ENCODE measurements around the gene SPRR2G.
"Not testable (repeated sequence)": the region's sequence is repeated elsewhere in the genome, so short reads cannot be mapped to it uniquely, and the experiment has no call there.

Gene SPRR2G

DNA sequence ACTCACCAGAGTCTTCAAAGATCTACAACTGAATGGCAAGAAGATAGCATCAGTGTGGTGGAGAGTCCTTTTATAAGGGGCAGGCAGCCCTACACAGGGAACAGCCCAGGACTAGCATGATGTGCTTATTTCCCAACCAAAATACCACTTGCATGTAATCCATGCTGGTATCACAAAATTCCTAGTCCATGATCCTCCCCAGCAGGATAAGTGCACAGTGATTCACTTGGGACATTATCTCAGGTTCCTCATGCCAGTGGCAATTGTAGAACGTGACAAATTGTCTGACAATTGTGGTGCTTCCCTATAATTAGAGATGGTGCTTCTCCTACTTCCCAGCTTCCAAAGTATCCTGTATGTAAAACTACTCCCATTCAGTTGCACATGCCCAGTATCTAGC lies at the start of gene SPRR2G:
Gene SPRR2G, minus strand, starts transcription at position 45 of the 400 bp plus-strand sequence. CDS start 780 bp downstream, outside the sequence.
- no peak for DNase-seq

DNA sequence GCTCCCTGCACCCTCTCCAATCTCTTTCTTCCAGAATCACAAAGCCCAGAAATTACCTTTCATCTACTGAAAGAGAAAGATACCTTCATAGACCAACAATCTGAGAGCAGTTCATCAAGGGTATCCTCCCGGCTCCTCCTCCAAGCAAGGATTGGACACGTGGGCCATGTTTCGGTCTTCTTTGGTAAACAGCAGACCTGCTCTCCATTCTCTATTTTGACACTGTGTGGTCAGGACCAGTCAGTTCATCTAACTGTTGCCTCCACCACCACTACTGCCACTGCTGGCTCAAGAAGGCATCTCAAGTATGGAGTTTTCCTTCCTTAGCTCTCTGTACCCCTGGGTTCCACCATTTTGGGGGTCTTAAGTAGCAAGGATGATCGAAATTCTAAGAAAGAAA lies 44.5 kb upstream of the SPRR2G start:
- no peak for DNase-seq

DNA sequence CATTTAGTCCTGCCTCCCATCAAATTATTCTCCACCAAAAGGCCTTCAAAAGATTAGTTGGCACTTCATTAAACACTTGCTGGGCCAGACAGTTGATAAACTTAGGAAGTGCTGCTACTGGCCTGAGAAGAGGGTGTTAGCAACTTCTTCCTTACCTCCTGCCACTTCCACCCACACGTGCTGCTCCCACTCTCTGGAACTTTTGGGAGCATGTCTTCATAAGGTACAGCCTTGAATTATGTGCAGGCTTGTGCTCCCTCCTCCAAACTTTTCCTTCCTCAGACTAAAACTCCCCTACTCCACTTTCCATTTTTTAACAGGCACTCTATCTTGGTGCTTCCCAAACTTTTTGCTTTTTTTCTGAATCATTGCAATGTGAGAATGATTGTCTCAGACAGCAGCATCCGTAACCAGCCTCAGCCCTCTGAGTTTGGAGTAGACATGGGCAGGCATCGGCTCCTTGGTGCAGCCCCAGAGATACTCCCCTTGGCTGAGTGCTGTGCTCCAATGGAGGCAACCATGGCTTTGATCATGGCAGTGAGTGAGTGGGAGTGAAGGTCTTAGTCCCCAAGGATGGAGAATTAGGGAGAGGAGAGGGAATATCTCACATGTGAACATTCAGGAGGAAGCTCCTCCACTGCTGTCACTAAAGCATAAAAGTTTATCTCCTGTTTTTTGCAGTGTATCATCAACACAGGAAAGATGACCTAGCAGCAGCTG lies 43.8 kb upstream of the SPRR2G start:
- no peak for DNase-seq

DNA sequence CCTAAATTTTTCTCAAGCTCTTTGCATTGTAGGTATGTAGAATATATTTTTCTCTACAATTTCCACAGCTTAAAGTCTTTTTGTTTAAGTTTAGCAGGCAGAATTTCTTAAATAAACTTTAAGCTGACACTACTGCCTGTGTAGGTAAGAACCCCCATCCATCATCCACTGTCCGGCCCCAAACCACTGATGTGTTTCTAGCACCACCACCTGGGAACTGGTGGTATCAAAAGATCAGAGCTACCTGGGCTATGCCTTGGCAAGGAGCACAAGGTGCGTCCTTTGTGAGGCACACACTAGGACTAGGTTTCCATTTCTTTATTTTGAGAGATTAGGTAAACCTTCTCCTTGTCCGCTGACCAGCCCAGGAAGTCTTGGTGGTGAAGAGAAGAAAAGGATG lies 42.0 kb upstream of the SPRR2G start:
- no peak for DNase-seq

DNA sequence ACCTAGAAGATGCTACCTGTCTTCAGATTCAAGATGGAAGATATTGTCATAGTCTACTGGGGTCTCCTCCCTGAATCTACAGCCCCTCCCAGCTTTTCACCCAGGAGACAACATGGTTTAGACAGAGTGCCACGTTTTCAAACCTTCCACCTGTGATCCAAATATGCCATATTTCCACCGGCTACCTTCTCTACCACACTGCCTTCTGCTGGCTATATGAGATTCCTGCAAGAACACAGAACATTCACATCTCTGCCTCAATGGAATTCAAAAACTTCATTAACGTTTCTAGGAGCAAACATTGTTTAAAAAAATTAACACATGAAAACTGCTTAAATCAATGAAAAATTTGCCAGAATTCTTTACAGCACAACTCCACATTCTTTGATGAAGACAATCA lies 39.7 kb upstream of the SPRR2G start:
- DNase-seq, result no peak

DNA sequence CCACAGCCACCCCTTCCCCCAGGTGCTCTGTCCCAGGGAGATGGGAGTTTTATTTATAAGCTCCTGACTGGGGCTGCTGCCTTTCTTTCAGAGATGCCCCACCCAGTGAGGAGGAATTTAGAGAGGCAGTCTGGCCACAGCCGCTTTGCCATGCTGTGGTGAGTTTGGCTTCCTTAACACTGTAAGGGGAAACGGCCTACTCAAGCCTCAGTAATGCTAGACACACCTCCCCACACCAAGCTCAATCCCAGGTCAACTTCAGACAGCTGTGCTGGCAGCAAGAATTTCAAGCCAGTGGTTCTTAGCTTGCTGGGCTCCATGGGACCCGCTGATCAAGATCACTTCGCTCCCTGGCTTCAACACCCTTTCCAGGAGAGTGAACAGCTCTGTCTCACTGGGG lies 37.6 kb upstream of the SPRR2G start:
- DNase-seq, result not testable (repeated sequence)

DNA sequence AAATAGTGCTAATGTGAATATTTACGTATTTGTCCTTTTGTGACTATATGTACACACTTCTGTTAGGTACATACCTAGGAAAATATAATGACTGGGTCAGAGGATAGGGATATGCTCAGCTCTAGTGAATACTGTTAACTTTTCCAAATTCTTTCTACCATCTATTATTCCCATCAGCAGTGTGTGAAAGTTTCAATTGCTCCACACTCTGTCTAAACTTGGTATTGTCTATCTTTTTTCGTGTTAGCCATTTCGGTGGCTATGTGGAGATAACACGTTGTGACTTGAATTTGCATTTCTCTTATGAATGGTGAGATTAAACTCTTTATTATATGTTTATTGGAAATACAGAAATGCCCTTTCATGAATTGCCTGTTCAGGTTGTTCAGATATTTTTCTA lies 29.9 kb upstream of the SPRR2G start:
- DNase-seq, result no peak

DNA sequence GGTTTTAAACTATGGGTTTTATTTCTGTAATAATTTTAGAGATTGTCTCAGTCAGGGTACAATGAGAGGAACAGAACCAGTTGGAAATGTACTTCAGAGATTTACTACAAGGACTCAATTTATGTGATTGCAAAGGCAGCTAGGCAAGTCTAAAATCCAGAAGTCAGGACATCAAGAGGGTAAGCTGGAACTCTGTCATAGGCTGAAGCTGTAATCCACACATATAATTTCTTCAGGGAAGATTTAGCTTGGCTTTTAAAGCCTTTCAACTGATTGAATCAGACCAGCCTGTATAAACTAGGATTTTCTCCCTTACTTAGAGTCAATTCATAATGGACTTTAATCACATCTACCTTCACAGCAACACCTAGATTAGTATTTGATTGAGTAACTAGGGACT lies 28.2 kb upstream of the SPRR2G start:
- DNase-seq, result no peak

DNA sequence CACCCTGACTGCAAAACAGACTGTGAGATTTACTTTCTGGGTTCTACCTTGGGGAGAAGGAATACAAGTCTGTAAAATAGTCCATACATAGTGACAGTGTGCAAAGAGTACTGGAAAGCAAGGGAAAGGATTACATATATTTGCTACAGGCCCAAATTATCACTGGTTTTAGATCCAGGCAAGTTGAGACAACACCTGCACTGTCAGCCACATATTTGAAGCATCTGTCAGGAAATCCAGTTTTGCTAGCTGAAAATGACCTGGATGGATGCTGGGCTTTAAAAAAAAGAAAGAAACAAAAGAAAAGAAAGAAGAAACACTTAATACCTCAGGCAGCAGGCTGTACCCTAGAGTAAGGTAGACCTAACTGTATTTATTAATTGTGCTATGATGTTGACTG lies 23.9 kb upstream of the SPRR2G start:
- DNase-seq, result no peak

DNA sequence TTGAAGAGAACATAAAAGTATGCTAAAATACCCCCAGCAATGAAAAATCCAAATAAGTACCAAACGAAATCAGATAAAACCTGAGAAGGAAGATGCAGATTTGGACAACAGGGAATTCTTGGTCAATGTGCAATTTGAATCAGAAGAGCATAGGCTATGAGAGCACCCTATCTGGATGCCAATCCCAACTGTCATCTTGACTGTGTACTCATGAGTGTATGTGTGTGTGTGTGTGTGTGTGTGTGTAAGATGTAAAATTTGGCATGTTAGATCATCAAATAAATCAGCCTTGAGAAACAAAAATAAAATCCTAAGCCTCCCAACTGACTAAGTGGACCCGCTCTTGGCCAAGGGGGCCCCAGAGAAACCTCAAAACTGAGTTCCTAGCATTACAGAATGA lies 18.0 kb upstream of the SPRR2G start:
- no peak for DNase-seq

DNA sequence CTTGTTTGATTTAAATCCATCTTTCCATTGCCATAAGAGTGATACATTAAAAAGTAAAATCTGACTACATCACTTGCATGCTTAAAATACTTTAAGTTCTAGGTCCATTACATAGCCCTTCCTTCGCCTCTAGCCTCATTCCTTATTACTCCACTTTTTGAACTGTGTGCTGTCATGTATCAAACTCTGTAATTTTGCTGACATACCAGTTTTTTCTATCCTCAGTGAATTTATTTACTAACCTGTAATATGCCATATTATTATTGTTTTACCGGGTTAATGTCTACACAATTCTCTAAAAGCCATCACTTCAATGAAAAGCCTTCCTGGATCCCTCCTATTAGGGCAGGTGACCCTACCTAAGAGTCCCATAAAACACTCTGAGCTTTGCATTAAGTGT lies 4.9 kb upstream of the SPRR2G start:
- no peak for DNase-seq

DNA sequence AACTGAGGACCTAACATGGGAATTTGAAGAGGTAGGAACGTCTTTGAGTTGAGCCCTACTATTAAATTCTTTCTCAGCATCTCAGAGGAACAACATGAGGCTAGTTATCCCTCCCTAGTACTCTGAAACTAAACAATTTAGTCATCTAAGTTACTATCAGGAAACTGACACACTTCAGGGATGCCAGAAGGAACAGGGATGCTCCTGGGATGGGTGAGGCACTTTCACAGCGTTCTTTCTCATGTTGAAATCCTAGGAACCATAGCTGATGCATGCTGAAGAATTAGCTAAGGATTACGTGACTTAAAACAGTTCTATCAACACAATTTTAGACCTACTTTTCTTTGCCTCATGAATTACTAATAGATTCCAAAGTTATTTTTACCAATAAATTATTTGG lies 1.8 kb upstream of the SPRR2G start:
- DNase-seq, result no peak

DNA sequence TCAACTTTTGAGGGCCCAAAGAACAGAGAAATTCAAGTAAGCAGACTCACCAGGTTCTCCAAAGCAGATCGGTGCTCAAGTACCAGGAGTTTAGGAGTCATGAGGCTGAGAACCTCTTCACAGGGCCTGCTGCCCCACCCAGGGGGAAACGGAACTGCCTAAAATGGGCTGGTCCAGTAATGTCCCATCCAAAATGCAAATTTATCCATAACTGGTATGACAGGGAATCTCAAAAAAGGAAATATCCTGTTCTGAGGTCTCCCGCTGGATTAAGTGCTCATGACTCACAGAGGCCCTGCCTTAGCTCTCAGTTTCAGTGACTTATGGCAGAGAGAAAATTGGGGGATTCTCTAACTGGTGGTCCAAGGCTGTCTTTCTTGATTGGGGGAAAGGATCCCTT lies 9.3 kb downstream of the SPRR2G start:
- DNase-seq, result no peak

DNA sequence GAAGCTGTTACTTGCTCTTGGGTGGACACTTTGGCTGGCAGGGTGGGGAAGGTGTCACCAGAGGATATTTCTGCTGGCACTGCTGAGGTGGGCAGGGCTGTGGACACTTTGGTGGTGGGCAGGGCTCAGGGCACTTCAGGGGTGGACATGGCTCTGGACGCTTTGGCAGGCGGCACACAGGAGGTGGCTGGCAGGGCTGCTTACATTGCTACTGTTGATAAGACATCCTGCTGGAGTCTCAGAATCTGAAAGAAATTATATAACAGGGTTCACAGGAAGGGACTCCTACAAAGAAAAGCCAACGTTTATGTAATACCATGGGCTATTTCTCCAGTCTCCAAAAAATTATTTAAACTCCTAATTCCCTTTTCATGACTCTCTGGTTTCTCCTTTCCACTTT lies 10.2 kb downstream of the SPRR2G start:
- no peak for DNase-seq

DNA sequence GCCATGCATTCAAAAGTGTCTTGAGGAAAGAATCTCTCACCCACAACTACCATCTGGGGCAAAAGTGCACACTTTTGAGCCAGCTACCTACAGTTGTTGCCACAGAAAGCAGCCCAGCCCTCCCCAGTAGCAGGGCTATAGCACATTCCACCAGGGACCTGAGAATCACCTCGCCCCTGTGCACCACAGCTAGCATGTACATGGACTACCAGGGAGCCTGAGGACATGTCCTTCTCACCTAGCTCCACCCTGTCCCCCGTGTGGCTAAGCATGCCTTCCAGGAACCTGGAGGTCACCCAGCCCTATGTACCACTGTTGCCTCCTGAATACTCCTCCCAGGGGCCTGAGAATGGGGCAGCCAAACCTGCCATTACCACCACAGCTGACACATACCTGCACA lies 16.9 kb downstream of the SPRR2G start:
- no peak for DNase-seq

DNA sequence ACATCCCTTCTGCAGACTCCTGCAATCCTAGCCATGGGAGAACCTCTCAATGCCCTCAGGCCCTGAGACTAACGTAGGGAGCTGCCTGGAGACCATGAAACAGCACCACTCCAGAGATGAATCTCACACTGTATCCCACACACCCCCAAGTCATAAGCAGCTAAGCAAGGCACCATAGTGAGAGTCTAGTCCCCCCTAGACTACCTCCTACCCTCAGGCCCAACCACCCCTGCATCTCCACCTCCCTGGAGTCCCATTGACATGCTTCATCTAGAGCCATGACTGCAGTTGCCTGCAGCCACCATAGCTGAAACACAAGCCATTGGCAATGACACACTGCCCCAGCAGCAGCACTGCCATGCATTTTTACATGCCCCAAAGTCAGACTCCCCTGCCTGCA lies 17.4 kb downstream of the SPRR2G start:
- DNase-seq, result no peak

DNA sequence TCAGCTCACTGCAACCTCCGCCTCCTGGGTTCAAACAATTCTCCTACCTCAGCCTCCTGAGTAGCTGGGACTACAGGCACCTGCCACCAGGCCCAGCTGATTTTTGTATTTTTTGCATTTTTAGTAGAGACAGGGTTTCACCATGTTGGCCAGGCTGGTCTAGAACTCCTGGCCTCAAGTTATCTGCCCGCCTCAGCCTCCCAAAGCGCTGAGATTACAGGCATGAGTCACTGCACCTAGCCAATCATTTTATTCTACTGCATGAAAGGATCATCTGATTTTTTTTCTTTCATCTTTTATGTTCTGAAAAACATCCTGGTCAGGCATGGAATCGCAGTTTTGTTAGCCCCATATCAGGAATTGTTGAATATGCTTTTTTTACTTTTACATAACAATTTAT lies 22.0 kb downstream of the SPRR2G start:
- not testable (repeated sequence) for DNase-seq

DNA sequence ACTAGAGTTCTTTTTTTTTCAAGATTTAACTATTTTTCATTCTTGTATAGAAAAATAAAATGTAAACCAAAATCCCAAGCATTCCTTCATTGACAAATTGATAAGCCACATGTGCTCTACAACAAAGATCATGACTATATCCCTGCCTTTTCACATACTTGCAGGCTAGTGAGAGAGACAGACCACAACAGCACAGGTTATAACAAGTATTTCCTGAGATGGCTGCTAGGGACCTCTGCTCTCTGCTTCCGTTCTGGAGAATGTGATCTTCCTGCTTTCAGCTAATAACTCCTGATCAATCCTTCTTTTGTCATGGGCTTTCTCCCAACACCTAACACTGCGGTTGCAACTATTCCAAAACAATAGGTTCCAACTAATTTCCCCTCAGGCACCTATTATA lies 23.4 kb downstream of the SPRR2G start:
- DNase-seq, result no peak

DNA sequence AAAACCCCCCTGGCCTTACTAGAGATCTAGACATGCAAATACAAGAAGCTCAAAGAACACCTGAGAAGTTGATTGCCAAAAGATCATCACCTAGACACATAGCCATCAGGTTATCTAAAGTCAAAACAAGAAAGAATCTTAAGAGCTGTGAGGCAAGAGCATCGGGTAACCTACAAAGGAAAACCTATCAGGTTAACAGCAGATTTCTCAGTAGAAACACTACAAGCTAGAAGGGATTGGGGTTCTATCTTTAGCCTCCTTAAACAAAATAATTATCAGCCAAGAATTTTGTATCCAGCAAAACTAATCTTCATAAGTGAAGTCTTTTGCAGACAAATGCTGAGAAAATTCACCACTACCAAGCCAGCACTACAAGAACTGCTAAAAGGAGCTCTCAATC lies 25.2 kb downstream of the SPRR2G start:
- DNase-seq, result no peak

DNA sequence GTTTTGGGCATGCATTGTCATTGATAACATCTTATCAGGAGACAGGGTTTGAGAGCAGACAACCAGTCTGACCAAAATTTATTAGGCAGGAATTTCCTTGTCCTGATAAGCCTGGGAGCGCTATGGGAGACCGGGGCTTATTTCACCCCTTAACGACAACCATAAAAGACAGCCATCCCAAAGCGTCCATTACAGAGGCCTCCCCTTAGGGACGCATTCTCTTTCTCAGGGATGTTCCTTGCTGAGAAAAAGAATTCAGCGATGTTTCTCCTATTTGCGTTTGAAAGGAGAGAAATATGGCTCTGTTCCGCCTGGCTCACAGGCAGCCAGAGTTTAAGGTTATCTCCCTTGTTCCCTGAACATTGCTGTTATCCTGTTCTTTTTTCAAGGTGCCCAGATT lies 26.9 kb downstream of the SPRR2G start:
- not testable (repeated sequence) for DNase-seq

DNA sequence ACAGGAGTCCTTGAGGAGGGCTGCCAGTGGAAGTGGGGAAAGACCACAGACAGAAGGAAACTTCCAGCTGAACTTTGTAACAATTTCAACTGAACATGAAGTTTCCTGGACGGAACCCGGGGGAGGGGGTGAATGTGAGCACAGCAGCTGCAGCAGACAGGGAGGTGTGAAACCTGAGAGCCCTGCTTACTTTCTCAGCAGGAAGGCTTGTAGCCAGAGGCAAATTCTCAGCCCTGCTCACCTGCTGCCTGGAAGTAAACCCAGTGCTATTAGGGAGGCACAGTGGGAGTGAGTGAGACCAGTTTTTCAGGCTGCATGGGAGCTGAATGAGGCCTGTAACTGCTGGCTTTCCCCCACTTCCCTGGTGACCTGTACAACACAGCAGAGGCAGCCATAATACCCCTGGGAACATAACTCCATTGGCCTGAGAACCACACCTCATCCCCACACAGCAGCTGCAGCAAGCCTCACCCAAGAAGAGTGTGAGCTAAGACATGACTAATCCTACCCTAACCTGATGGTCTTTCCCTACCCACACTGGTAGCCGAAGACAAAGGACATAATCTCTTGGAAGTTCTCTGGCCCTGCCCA lies 27.8 kb downstream of the SPRR2G start:
- DNase-seq, result peak; percentile 86

DNA sequence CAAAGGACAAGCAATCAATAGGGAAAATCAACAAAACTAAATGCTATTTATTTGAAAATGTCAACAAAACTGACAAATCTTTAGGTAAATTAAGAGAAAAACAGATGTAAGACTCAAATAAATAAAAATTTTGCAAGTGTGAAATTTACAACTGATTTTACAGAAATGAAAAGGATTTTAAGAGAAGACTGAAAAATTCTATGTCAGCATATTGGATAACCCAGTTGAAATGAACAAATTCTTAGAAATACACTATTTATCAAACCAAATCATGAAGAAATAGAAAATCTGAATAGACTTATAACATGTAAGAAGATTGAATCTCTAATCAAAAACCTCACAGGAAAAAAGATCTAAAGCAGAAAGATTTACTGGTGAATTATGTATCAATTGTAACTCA lies 29.7 kb downstream of the SPRR2G start:
- DNase-seq, result no peak

DNA sequence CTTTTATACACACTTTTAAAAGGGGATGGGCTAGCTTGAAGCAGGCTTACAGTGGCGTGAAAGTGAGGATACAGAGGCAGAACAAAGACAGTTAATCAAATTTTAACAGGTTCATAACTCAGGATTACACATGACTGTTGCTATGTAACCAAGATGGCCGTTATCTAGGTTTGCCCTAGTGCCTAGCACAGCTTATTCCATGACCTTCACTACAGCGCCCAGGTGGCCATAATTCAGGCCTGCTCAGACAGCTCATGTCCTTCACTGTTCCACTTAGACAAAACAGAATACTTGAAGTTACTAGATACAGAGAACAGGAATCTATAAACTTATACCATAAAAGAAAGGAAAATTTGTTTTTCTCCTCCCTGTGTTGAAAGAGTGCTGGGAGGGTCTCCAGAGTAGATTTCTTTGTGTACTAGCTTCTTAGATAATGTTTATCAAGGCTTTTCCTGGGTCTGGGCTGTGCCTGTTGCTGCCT lies 31.2 kb downstream of the SPRR2G start:
- DNase-seq, result peak; percentile 1

DNA sequence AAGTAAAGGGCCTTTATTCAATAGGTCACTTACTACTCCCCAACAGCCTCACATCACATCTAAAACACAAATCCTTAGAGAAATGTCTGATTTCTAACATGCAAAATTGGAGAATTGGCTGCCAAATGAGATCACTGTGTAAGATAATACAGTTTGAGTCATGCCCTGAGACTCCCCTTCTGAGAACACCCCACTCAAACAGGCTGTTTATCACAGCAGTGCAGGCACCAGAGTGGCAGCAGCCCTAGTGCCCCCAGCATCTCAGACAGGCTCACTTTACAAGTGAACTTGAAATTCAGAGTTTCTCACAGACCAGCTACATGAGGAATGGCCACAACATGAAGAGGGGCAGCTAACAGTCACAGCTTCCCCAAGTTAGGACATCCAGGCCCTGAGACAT lies 35.4 kb downstream of the SPRR2G start:
- DNase-seq, result not testable (repeated sequence)

DNA sequence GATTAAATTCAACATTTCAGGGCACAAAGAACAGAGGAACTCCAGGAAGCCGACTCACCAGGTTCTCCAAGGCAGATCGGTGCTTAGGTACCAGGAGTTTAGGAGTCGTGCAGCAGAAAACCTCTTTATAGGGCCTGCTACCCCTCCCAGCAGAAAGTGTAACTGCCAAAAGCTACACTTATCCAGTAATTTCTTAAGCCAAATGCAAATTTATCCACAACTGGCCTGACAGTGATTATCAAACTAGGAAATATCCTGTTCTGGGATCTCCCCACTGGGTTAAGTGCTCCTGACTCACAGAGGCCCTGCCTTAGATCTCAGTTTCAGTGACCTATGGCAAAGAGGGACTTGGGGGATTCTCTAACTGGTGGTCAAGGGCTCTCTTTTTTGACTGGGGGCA lies 37.3 kb downstream of the SPRR2G start, which contains the start of gene SPRR2F:
Gene SPRR2F, minus strand, starts transcription at position 101 of the 400 bp plus-strand sequence. CDS start 783 bp downstream, outside the sequence.
- no peak for DNase-seq

Data from NCI-H1417 treated with DMSO at 0.1 percent for 48 hours (cell line).